Natural killer cell (primary cell): Measurements from ENCODE around the gene DDX1. TPM values are rescaled to one million over a fixed set of nuclear protein-coding genes. Genes with fewer than 3 reads are reported as not detected.

ENCODE experiments used
- ATAC-seq, 3 donors: fragments of 150-1000 bp in 2 of 3; fragments of 200-7000 bp in 1 of 3; cut with Tn5 transposase; 1 replicate in 1 of 3; 2 replicates in 2 of 3; pipeline ENCODE4 v1.10.0; 2021; ENCODE audit warnings: mild to moderate bottlenecking in 2 of 3, moderate library complexity in 2 of 3
- DNase-seq, 2 donors: peaks; one replicate each; pipeline versions ENCODE4 v3.0.0 to v3.0.0-alpha.2; 2013 to 2021; ENCODE audit warnings: mixed read lengths in 1 of 2
- H3K27ac ChIP-seq: one replicate; pipeline ENCODE4 v1.5.1; 2013; ENCODE audit warnings: mild to moderate bottlenecking, low read length
- H3K27me3 ChIP-seq: one replicate; pipeline ENCODE4 v1.6.1; 2013; ENCODE audit warnings: low read length; ENCODE audit not compliant: control insufficient read depth, insufficient read depth
- H3K36me3 ChIP-seq: one replicate; pipeline ENCODE4 v1.6.1; 2013; ENCODE audit warnings: low read length; ENCODE audit not compliant: control insufficient read depth, insufficient read depth
- H3K4me1 ChIP-seq: one replicate; pipeline ENCODE4 v1.6.1; 2013; ENCODE audit warnings: low read length; ENCODE audit not compliant: control insufficient read depth, insufficient read depth
- H3K4me3 ChIP-seq: one replicate; pipeline ENCODE4 v1.5.1; 2013; ENCODE audit warnings: low read length
- H3K9me3 ChIP-seq: one replicate; pipeline ENCODE4 v1.6.1; 2013; ENCODE audit warnings: low read length; ENCODE audit not compliant: control insufficient read depth, insufficient read depth
- H3K27ac Mint-ChIP-seq, 2 donors: one replicate each; pipeline ENCODE4 v1.8.0; 2022; ENCODE audit warnings: mild to moderate bottlenecking in 2 of 2, mixed read lengths in 2 of 2, moderate library complexity in 1 of 2
- H3K27me3 Mint-ChIP-seq, 2 donors: one replicate each; pipeline ENCODE4 v1.8.0; 2022; ENCODE audit warnings: low read depth in 2 of 2, mixed read lengths in 2 of 2
- H3K36me3 Mint-ChIP-seq: one replicate; pipeline ENCODE4 v1.8.0; 2022; ENCODE audit warnings: mixed read lengths
- H3K4me1 Mint-ChIP-seq, 2 donors: one replicate each; pipeline ENCODE4 v1.8.0; 2022; ENCODE audit warnings: mixed read lengths in 2 of 2
- H3K4me3 Mint-ChIP-seq: one replicate; pipeline ENCODE4 v1.8.0; 2022; ENCODE audit warnings: mild to moderate bottlenecking, moderate library complexity, mixed read lengths
- H3K9me3 Mint-ChIP-seq, 2 donors: one replicate each; pipeline ENCODE4 v1.8.0; 2022; ENCODE audit warnings: mixed read lengths in 2 of 2
- whole genome bisulfite sequencing: methylation state at CpG from one replicate; pipeline ENCODE4 v1.1.7; 2013; ENCODE audit warnings: missing lambda C conversion rate; ENCODE audit not compliant: insufficient coverage; 5-methylcytosine and 5-hydroxymethylcytosine counted together
- intact Hi-C: fragments of 100-400 bp; cut with micrococcal nuclease; formaldehyde crosslinking; loops from one replicate; pipeline ENCODE4 v1.14.2; 2022
- total RNA-seq, 4 donors: library from RNA; stranded (reverse); fragments of 120-200 nt in 1 of 4; gene quantifications; one replicate each; pipeline versions ENCODE4 v1.2.3 to v1.2.4, GENCODE V29; 2013 to 2022
- TF ChIP-seq, protein P1 (sequence below): fragments of 200-600 bp; IDR thresholded peaks from one replicate; pipeline ENCODE4 v1.8.0; 2022; ENCODE audit warnings: antibody characterized with exemption

The DDX1 gene
- total RNA-seq, 3 donors from 2014 or later (not counting 1 experiment from before 2014, with no cell fraction given), result 28.5 to 43.4 (median 37.2) TPM

- Histone ChIP-seq H3K36me3 (no peaks in the 10 kb centered on the region), H3K27ac (no peak overlapping the region), H3K9me3 (no peaks in the 10 kb centered on the region), H3K4me1 (no peaks in the 10 kb centered on the region), H3K4me3 (no peak overlapping the region), H3K27me3 (no peaks in the 10 kb centered on the region)
- TF ChIP-seq, protein P1, sequence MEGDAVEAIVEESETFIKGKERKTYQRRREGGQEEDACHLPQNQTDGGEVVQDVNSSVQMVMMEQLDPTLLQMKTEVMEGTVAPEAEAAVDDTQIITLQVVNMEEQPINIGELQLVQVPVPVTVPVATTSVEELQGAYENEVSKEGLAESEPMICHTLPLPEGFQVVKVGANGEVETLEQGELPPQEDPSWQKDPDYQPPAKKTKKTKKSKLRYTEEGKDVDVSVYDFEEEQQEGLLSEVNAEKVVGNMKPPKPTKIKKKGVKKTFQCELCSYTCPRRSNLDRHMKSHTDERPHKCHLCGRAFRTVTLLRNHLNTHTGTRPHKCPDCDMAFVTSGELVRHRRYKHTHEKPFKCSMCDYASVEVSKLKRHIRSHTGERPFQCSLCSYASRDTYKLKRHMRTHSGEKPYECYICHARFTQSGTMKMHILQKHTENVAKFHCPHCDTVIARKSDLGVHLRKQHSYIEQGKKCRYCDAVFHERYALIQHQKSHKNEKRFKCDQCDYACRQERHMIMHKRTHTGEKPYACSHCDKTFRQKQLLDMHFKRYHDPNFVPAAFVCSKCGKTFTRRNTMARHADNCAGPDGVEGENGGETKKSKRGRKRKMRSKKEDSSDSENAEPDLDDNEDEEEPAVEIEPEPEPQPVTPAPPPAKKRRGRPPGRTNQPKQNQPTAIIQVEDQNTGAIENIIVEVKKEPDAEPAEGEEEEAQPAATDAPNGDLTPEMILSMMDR, result no peak
- peaks cover 0 to 10% of the 10 kb centered on the region in 2 donors for H3K27me3 Mint-ChIP-seq
- intact Hi-C loops, result no loop called here
- ATAC-seq (no peak), DNase-seq (no peak)
- no peak overlapping the region for H3K27ac Mint-ChIP-seq
- H3K9me3 Mint-ChIP-seq, result no peaks in the 10 kb centered on the region
- WGBS, result 85% methylated on average over 6 of the region's 7 CpGs
- H3K4me1 Mint-ChIP-seq, result no peaks in the 10 kb centered on the region
- H3K36me3 Mint-ChIP-seq, result no peaks in the 10 kb centered on the region
- H3K4me3 Mint-ChIP-seq, result no peak overlapping the region
These were observed 59.7 kb downstream of the DDX1 start for GRCh38 chr2:15651367-15651727.

DNA sequence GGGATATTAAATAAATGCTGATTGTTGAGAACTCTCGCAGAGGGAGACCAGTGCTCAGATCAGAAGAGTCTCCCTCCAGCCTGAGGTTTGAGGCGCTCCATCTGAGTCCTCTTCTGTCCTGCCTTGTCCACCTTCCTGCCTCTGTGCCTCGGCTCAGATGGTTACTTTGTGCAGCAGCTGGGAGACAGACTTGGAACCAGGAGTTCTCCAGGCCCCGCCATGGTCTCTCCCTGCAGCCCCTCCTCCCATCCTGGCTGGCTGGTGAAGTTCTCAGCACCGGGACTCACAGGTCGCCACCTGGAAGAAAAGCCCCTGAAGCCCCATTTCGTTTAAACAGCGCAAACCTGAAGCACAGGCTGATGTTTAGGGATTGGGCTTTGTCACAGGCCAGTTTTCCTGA lies 60.6 kb downstream of the DDX1 start:
- no peak overlapping the region for H3K4me3 Mint-ChIP-seq
- no peak overlapping the region for H3K27ac Mint-ChIP-seq
- Histone ChIP-seq H3K4me1 (no peaks in the 10 kb centered on the region), H3K4me3 (no peak overlapping the region), H3K27ac (no peak overlapping the region), H3K27me3 (no peaks in the 10 kb centered on the region), H3K9me3 (no peaks in the 10 kb centered on the region), H3K36me3 (no peaks in the 10 kb centered on the region)
- no peaks in the 10 kb centered on the region for H3K4me1 Mint-ChIP-seq
- TF ChIP-seq, protein P1, result no peak
- peaks cover 0 to 10% of the 10 kb centered on the region in 2 donors for H3K27me3 Mint-ChIP-seq
- ATAC-seq, result no peak
- no peaks in the 10 kb centered on the region for H3K9me3 Mint-ChIP-seq
- H3K36me3 Mint-ChIP-seq, result no peaks in the 10 kb centered on the region
- intact Hi-C loops, result no loop called here
- DNase-seq, result no peak
- 84% methylated on average over 8 of the region's 8 CpGs for WGBS

DNA sequence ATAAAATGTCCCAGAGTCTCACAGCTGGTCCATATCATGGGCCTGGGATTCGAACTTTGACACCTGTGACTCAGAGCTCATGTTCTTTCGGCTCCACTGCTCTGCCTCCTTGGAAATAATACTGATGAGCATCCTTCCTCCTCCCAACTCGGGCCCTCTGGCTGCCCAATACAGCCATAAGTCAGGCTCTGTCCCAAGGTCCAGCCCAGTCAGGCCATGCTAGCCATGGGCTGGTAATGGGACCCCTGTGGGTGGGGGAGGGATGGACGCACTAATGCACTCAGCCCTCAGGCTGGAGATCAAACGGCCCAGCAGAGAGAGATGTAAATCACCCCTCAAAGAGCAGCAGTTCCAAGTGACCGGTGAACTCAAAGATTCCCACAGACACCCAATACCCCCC lies 61.1 kb downstream of the DDX1 start:
- Histone ChIP-seq H3K4me3 (no peak overlapping the region), H3K27me3 (no peaks in the 10 kb centered on the region), H3K27ac (no peak overlapping the region), H3K36me3 (no peaks in the 10 kb centered on the region), H3K9me3 (no peaks in the 10 kb centered on the region), H3K4me1 (no peaks in the 10 kb centered on the region)
- TF ChIP-seq, protein P1, result no peak
- Mint-ChIP-seq H3K9me3 (no peaks in the 10 kb centered on the region), H3K4me1 (no peaks in the 10 kb centered on the region), H3K27me3 (peaks cover 0 to 10% of the 10 kb centered on the region in 2 donors), H3K4me3 (no peak overlapping the region), H3K27ac (no peak overlapping the region), H3K36me3 (no peaks in the 10 kb centered on the region)
- intact Hi-C loops, result no loop called here
- DNase-seq, result no peak
- WGBS, result 76% methylated on average over 5 of the region's 6 CpGs
- ATAC-seq, result no peak
